Natural killer cell (primary cell): ENCODE measurements around the gene COL15A1. TPM values are rescaled to one million over a fixed set of nuclear protein-coding genes. Genes with fewer than 3 reads are reported as not detected.

Experiments used
- ATAC-seq, 3 donors: fragments of 150-1000 bp in 2 of 3; fragments of 200-7000 bp in 1 of 3; cut with Tn5 transposase; 1 replicate in 1 of 3; 2 replicates in 2 of 3; pipeline ENCODE4 v1.10.0; 2021; ENCODE audit warnings: mild to moderate bottlenecking in 2 of 3, moderate library complexity in 2 of 3
- DNase-seq, 2 donors: peaks; one replicate each; pipeline versions ENCODE4 v3.0.0 to v3.0.0-alpha.2; 2013 to 2021; ENCODE audit warnings: mixed read lengths in 1 of 2
- H3K27ac ChIP-seq: one replicate; pipeline ENCODE4 v1.5.1; 2013; ENCODE audit warnings: mild to moderate bottlenecking, low read length
- H3K27me3 ChIP-seq: one replicate; pipeline ENCODE4 v1.6.1; 2013; ENCODE audit warnings: low read length; ENCODE audit not compliant: control insufficient read depth, insufficient read depth
- H3K36me3 ChIP-seq: one replicate; pipeline ENCODE4 v1.6.1; 2013; ENCODE audit warnings: low read length; ENCODE audit not compliant: control insufficient read depth, insufficient read depth
- H3K4me1 ChIP-seq: one replicate; pipeline ENCODE4 v1.6.1; 2013; ENCODE audit warnings: low read length; ENCODE audit not compliant: control insufficient read depth, insufficient read depth
- H3K4me3 ChIP-seq: one replicate; pipeline ENCODE4 v1.5.1; 2013; ENCODE audit warnings: low read length
- H3K9me3 ChIP-seq: one replicate; pipeline ENCODE4 v1.6.1; 2013; ENCODE audit warnings: low read length; ENCODE audit not compliant: control insufficient read depth, insufficient read depth
- H3K27ac Mint-ChIP-seq, 2 donors: one replicate each; pipeline ENCODE4 v1.8.0; 2022; ENCODE audit warnings: mild to moderate bottlenecking in 2 of 2, mixed read lengths in 2 of 2, moderate library complexity in 1 of 2
- H3K27me3 Mint-ChIP-seq, 2 donors: one replicate each; pipeline ENCODE4 v1.8.0; 2022; ENCODE audit warnings: low read depth in 2 of 2, mixed read lengths in 2 of 2
- H3K36me3 Mint-ChIP-seq: one replicate; pipeline ENCODE4 v1.8.0; 2022; ENCODE audit warnings: mixed read lengths
- H3K4me1 Mint-ChIP-seq, 2 donors: one replicate each; pipeline ENCODE4 v1.8.0; 2022; ENCODE audit warnings: mixed read lengths in 2 of 2
- H3K4me3 Mint-ChIP-seq: one replicate; pipeline ENCODE4 v1.8.0; 2022; ENCODE audit warnings: mild to moderate bottlenecking, moderate library complexity, mixed read lengths
- H3K9me3 Mint-ChIP-seq, 2 donors: one replicate each; pipeline ENCODE4 v1.8.0; 2022; ENCODE audit warnings: mixed read lengths in 2 of 2
- CTCF ChIP-seq: fragments of 200-600 bp; IDR thresholded peaks from one replicate; pipeline ENCODE4 v1.8.0; 2022; ENCODE audit warnings: antibody characterized with exemption
- WGBS: methylation state at CpG from one replicate; pipeline ENCODE4 v1.1.7; 2013; ENCODE audit warnings: missing lambda C conversion rate; ENCODE audit not compliant: insufficient coverage; 5-methylcytosine and 5-hydroxymethylcytosine counted together
- intact Hi-C: fragments of 100-400 bp; cut with micrococcal nuclease; formaldehyde crosslinking; loops from one replicate; pipeline ENCODE4 v1.14.2; 2022
- total RNA-seq, 4 donors: library from RNA; stranded (reverse); fragments of 120-200 nt in 1 of 4; gene quantifications; one replicate each; pipeline versions ENCODE4 v1.2.3 to v1.2.4, GENCODE V29; 2013 to 2022

COL15A1 gene
- total RNA-seq, 3 donors from 2014 or later (not counting 1 experiment from before 2014, with no cell fraction given) = 0.18 to 0.82 (median 0.19) TPM

- WGBS = 18% methylated on average over 33 of the region's 33 CpGs
- Histone ChIP-seq H3K27ac (no peak overlapping the region), H3K4me1 (peaks cover 10% of the 10 kb centered on the region), H3K36me3 (no peaks in the 10 kb centered on the region), H3K9me3 (no peaks in the 10 kb centered on the region), H3K27me3 (peaks cover 7% of the 10 kb centered on the region), H3K4me3 (no peak overlapping the region)
- H3K27me3 Mint-ChIP-seq = peaks cover 12 to 16% of the 10 kb centered on the region in 2 donors
- H3K27ac Mint-ChIP-seq = no peak overlapping the region
- H3K4me3 Mint-ChIP-seq = peak overlapping the region; percentile 50
- peak; percentile 93 for TF ChIP-seq CTCF
- H3K9me3 Mint-ChIP-seq = no peaks in the 10 kb centered on the region
- intact Hi-C loops = loop anchor here (1.0 kb wide), 2 partner anchors 38 to 165 kb away; no protein-coding TSS in a partner anchor
- DNase-seq = peak; percentile 78 to 86
- peaks cover 7 to 10% of the 10 kb centered on the region in 2 donors for H3K4me1 Mint-ChIP-seq
- peak; percentile 90 to 100 (median 99) for ATAC-seq
- H3K36me3 Mint-ChIP-seq = no peaks in the 10 kb centered on the region
Measured at GRCh38 chr9:98974994-98975712, 31.4 kb downstream of the COL15A1 start.

- Mint-ChIP-seq H3K36me3 (no peaks in the 10 kb centered on the region), H3K27ac (no peak overlapping the region), H3K9me3 (no peaks in the 10 kb centered on the region), H3K4me3 (no peak overlapping the region), H3K27me3 (peaks cover 12 to 16% of the 10 kb centered on the region in 2 donors), H3K4me1 (peaks cover 7 to 10% of the 10 kb centered on the region in 2 donors)
- ATAC-seq (no peak), DNase-seq (no peak)
- Histone ChIP-seq H3K9me3 (no peaks in the 10 kb centered on the region), H3K36me3 (no peaks in the 10 kb centered on the region), H3K27ac (no peak overlapping the region), H3K4me1 (peaks cover 10% of the 10 kb centered on the region), H3K4me3 (no peak overlapping the region), H3K27me3 (peaks cover 7% of the 10 kb centered on the region)
- intact Hi-C loops = loop anchor here (1.0 kb wide), 2 partner anchors 37 to 164 kb away; no protein-coding TSS in a partner anchor
- no peak for TF ChIP-seq CTCF
- 78% methylated on average over 3 of the region's 3 CpGs for WGBS
Measured at GRCh38 chr9:98975838-98976237, 32.1 kb downstream of the COL15A1 start.

GRCh38 chr9:98977246-98977714 lies 33.6 kb downstream of the COL15A1 start:
- H3K4me3 Mint-ChIP-seq = no peak overlapping the region
- no peak overlapping the region for H3K27ac ChIP-seq
- 88% methylated on average over 9 of the region's 9 CpGs for WGBS
- H3K4me3 ChIP-seq = no peak overlapping the region
- intact Hi-C loops = no loop called here
- DNase-seq (no peak), ATAC-seq (no peak)
- H3K27me3 ChIP-seq = peaks cover 7% of the 10 kb centered on the region
- H3K4me1 Mint-ChIP-seq = peaks cover 7 to 10% of the 10 kb centered on the region in 2 donors
- no peak overlapping the region for H3K27ac Mint-ChIP-seq
- H3K4me1 ChIP-seq = peaks cover 10% of the 10 kb centered on the region
- H3K9me3 Mint-ChIP-seq = no peaks in the 10 kb centered on the region
- H3K36me3 ChIP-seq = no peaks in the 10 kb centered on the region
- no peak for TF ChIP-seq CTCF
- H3K27me3 Mint-ChIP-seq = peaks cover 12 to 16% of the 10 kb centered on the region in 2 donors
- H3K36me3 Mint-ChIP-seq = no peaks in the 10 kb centered on the region
- no peaks in the 10 kb centered on the region for H3K9me3 ChIP-seq
